ENCODE measurements around the gene APOL1.
"Not testable (repeated sequence)": the region's sequence is repeated elsewhere in the genome, so short reads cannot be mapped to it uniquely, and the experiment has no call there.

Gene APOL1

GRCh38 chr22:36252754-36253522, at the start of gene APOL1:
Gene APOL1 (plus strand): TSS chr22:36253133. CDS start chr22:36254956, 1,823 bp downstream.
- no peak for DNase-seq (ENCODE audit: low read depth)

GRCh38 chr22:36203441-36203840, 49.5 kb upstream of the APOL1 start:
- DNase-seq (ENCODE audit: low read depth): not testable (repeated sequence)

GRCh38 chr22:36204001-36204631, 48.8 kb upstream of the APOL1 start:
- no peak for DNase-seq (ENCODE audit: low read depth)

DNA sequence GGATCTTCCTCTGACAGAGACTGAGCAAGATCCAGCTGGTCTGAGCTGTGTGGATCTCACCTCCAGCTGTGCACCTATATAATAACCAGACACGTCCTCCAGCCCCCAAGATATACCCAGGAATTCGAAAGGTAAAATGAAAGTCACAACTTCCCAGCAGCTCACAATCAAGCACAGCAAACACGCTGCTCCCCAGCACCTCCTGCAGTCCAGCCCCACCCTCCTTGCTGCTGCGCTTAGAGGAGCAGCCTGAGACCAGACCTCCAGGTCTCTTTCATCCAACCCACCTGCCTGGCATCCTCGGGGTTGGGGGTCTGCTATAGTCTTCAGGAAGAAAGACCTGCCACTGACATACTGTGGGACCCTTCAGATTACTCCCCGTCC, 48.3 kb upstream of the APOL1 start:
- no peak for DNase-seq (ENCODE audit: low read depth)

- DNase-seq (ENCODE audit: low read depth): not testable (repeated sequence)
Observed at GRCh38 chr22:36205573-36205972, 47.4 kb upstream of the APOL1 start.

GRCh38 chr22:36206255-36206654, 46.7 kb upstream of the APOL1 start:
- DNase-seq (ENCODE audit: low read depth): no peak

DNA sequence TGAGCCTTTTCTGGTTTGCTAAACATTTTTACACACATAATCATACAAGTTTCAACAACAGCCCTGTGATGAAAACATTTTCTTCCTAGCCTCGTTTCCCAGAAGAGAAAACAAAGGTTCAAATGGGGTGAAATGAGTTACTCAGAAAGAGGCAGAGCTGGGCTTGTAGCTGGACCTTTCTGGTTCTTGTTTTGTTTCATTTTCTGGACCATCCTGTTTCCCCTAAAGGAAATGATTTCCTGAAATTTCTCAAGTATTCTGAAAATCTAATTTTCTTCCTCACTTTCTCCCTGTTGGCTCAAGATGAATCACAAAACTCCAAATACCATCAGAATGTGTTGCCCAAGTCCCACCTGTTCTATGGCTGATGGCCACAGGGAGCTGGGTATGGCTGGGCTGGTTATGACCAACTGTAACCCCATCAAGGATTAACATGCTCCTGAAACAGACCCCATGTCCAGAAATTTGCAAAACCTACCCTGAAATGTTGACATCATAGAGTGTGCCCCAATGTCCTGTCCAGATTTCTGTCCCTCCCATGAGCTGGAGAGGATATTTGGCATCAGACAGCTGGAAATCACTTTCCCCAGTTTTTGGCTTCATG, 44.7 kb upstream of the APOL1 start:
- DNase-seq (ENCODE audit: low read depth): no peak

GRCh38 chr22:36208914-36209313, 44.0 kb upstream of the APOL1 start:
- DNase-seq (ENCODE audit: low read depth): no peak

DNA sequence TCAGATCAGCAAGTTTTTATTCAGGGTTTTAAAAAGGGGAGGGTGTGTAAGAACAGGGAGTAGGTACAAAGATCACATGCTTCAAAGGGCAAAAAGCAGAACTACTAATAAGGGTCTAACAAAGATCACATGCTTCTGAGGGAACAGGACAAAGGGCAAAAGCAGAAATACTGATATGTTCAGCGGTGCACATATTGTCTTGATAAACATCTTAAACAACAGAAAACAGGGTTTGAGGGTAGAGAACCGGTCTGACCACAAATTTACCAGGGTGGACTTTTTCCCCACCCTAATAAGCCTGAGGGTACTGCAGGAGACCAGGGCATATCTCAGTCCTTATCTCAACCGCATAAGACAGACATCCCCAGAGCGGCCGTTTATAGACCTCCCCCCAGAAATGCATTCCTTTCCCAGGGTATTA, 43.4 kb upstream of the APOL1 start:
- not testable (repeated sequence) for DNase-seq (ENCODE audit: low read depth)

DNA sequence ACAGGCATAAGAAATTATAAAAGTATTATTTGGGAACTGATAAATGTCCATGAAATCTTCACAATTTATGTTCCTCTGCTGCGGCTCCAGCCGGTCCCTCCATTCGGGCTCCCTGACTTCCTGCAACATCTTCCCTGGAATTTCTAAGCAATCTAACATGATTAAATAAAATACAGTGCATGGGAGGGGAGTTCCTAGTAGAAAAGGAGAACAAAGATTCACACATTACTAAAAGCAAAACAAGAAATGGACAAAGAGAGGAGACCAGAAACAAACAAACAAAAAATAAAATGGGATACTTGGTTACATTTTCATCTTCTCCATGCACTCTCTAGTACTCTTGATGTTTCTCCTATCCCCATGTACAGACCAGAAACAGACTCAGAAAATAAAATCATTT, 42.7 kb upstream of the APOL1 start:
- DNase-seq (ENCODE audit: low read depth): no peak

DNA sequence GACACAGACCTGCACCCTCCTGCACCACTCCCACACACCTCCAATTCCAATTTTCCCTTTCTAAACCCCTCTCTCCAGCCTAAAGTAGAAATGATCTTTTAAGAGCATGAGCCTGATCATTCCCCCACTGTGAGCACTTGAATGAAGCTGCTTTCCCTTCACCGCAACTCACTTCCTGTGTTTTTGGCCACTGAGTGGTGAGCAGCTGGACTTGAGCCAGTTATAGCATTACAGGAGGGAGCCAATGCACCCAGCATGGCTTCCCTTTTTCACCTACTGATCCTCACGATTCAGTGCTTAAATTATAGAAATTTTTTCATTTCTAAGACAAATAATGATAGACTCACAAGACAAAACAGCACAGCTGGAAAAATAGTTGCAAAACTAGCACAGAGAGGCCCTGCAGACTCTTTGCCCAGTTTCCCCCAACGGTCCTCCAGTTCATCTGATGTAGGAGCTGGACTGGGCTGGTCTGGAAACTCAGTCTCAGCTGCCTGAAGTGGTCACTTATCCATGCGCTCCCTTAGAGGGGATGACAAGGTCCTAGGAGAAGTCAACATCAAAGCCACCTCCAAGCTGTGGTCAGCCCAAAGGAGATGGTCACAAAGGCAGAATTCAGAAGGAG, 41.6 kb upstream of the APOL1 start:
- no peak for DNase-seq (ENCODE audit: low read depth)

DNA sequence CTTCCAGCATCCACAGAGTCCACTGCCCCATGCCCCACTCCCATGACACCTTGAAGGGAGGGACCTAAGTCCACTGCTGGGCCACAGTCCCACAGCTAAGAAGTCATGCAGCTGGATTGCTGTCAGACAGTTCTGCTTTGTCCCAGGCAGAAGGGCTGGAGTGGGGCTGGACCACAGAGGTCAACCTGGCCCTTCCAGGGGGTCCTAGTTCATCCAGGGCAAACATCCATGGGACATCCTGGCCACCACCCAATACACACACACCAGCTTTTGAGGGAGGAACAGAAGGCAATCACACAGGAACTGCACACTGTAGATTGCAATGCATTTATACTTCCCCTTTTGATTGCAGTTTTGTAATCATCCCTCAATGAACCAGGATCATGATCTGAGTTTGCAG, 40.0 kb upstream of the APOL1 start:
- no peak for DNase-seq (ENCODE audit: low read depth)

- no peak for DNase-seq (ENCODE audit: low read depth)
Observed at GRCh38 chr22:36213586-36213985, 39.3 kb upstream of the APOL1 start.

GRCh38 chr22:36215981-36216380, 37.0 kb upstream of the APOL1 start:
- no peak for DNase-seq (ENCODE audit: low read depth)

DNA sequence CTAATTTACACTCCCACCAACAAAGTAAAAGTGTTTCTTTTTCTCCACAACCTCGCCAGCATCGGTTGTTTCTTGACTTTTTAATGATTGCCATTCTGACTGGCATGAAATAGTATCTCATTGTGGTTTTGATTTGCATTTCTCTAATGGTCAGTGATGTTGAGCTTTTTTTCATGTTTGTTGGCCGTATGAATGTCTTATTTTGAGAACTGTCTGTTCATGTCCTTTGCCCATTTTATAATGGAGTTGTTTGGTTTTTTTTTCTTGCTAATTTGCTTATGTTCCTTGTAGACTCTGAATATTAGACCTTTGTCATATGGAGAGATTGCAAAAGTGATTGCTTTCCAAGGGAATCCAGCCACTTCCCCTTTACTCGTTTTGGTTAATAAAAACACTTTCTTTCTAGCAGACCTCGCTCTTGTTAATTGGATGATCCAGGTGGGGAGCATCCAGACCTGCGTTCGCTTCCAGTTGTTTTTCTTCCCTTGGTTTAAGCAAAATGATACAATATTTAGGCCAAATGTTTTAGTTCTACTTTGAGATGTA, 34.2 kb upstream of the APOL1 start:
- no peak for DNase-seq (ENCODE audit: low read depth)

- no peak for DNase-seq (ENCODE audit: low read depth)
Observed at GRCh38 chr22:36220451-36220921, 32.4 kb upstream of the APOL1 start.

- no peak for DNase-seq (ENCODE audit: low read depth)
Observed at GRCh38 chr22:36221799-36222751, 30.9 kb upstream of the APOL1 start.

DNA sequence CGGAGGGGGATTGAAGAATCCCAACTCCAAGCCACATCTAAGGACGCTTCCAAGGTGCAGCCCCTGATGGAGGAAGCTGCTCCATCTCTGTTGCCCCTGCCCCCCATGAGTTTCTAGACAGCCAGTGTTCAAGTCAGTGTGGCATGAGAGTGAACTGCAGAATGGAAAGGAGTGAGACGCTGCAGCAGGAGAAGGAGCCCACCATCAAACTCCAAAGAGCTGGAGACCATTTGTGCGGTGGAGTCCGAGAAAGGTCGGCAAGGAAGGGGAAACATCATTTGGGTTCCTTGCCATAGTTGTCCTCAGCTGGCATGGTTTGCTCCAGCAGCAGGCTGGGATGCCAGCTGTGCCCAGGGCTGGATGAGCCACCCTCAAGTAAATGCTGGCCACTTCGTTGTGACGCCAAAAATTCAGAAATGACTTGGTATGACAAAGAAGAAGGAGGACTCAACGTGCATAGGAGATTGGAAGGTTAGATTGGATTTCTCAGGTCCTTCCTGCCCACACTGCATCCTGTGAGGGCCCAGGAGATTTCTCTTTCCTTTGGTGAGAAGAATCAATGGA, 30.0 kb upstream of the APOL1 start:
- DNase-seq (ENCODE audit: low read depth): no peak

GRCh38 chr22:36223504-36223903, 29.4 kb upstream of the APOL1 start:
- no peak for DNase-seq (ENCODE audit: low read depth)

DNA sequence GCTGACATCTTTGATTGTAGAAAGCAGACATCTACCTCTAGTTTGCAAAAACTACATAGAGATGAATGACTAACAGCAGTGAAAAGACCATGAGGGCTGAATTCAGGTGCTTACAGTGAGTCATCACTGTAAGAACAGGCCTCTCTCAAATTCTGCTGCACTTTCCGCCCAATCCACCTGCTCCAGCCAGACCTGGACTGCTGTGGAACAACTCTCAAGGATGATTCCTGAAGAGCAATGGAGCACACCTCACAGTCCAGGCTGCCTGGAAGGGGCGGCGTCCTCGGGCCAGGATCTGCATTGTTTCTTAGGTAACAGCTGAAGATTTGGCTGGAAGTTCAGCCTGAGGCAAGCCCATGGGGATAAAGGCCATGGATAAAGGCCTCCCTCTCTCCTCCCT, 28.7 kb upstream of the APOL1 start:
- no peak for DNase-seq (ENCODE audit: low read depth)

Data from HS-27A (cell line).